Measurements from ENCODE around the gene GGT5. TPM values are rescaled to one million over a fixed set of nuclear protein-coding genes. Genes with fewer than 3 reads are reported as not detected.

Gene GGT5
- total and polyA plus RNA-seq, 2 experiments from 2014 or later, result 9.8 to 47.4 TPM

DNA sequence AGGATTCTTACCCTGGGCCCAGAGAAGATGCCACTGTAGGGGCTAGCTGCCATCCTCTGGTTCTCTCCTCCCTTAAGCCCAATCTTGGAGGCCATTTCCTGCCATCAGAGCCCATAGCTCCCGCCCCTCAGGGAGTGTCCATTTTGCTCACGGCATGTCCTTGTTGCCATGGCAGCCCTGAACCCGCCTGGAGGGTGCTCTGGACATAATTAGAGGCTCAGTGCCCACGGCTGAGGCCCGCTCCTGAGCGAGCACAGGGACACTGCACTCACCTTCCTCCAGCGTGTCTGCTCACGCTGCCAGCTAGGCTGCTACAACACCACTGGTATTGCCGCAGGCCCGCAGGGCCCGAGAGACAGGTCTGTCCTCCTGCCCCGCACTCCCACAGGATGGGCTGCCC, 74.7 kb downstream of the GGT5 start:
- no peaks in the 10 kb centered on the region for H3K27me3 ChIP-seq
- TF ChIP-seq EZH2 (IDR thresholded peaks at IDR 0.05; ENCODE audit: borderline replicate concordance) (no peak), EZH2phosphoT487 (IDR thresholded peaks at IDR 0.05; ENCODE audit: low read depth, severe bottlenecking, unreplicated experiment) (no peak)
- TF ChIP-seq, protein P1, sequence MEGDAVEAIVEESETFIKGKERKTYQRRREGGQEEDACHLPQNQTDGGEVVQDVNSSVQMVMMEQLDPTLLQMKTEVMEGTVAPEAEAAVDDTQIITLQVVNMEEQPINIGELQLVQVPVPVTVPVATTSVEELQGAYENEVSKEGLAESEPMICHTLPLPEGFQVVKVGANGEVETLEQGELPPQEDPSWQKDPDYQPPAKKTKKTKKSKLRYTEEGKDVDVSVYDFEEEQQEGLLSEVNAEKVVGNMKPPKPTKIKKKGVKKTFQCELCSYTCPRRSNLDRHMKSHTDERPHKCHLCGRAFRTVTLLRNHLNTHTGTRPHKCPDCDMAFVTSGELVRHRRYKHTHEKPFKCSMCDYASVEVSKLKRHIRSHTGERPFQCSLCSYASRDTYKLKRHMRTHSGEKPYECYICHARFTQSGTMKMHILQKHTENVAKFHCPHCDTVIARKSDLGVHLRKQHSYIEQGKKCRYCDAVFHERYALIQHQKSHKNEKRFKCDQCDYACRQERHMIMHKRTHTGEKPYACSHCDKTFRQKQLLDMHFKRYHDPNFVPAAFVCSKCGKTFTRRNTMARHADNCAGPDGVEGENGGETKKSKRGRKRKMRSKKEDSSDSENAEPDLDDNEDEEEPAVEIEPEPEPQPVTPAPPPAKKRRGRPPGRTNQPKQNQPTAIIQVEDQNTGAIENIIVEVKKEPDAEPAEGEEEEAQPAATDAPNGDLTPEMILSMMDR (IDR thresholded peaks at IDR 0.05; ENCODE audit: poor library complexity), result no peak
- no peaks in the 10 kb centered on the region for H4K20me1 ChIP-seq (ENCODE audit: insufficient read depth, poor library complexity, severe bottlenecking)
- no peaks in the 10 kb centered on the region for H3K9me2 ChIP-seq (replicated peaks; ENCODE audit: insufficient read depth)
- no peaks in the 10 kb centered on the region for H3K4me1 ChIP-seq (ENCODE audit: insufficient read depth)
- H3K36me3 ChIP-seq (replicated peaks; ENCODE audit: insufficient read depth, low read depth), result no peaks in the 10 kb centered on the region
- no peaks in the 10 kb centered on the region for H3K79me2 ChIP-seq
- no peak overlapping the region for H3K27ac ChIP-seq
- no peak for DNase-seq (ENCODE audit: low spot score)
- no peaks in the 10 kb centered on the region for H3K9me3 ChIP-seq (ENCODE audit: low read depth)
- WGBS (ENCODE audit: low lambda C conversion rate, missing lambda C conversion rate), result 63% methylated on average over 12 of the region's 12 CpGs
- no peak overlapping the region for H3K4me2 ChIP-seq
- H3K4me3 ChIP-seq, result no peak overlapping the region
- no peak overlapping the region for H2AFZ ChIP-seq

Other genes with a start within 250 kb of the GGT5 start
- not detected in 2 replicates for gene GSTT4, start 239.6 kb downstream of the GGT5 start, total RNA-seq
- not detected in 2 replicates for gene GSTT4, start 239.6 kb downstream of the GGT5 start, polyA plus RNA-seq
- gene CABIN1, start 233.8 kb downstream of the GGT5 start, total RNA-seq, result 24.7 and 34.5 TPM in 2 replicates
- 20.9 and 21.7 TPM in 2 replicates for gene CABIN1, start 233.8 kb downstream of the GGT5 start, polyA plus RNA-seq
- gene SUSD2, start 63.6 kb downstream of the GGT5 start, total RNA-seq, result 6.1 and 9.7 TPM in 2 replicates
- gene SUSD2, start 63.6 kb downstream of the GGT5 start, polyA plus RNA-seq, result 6.9 and 10.8 TPM in 2 replicates
- 28.3 and 30.3 TPM in 2 replicates for gene SPECC1L, start 25.7 kb upstream of the GGT5 start, total RNA-seq
- 11.2 and 13.0 TPM in 2 replicates for gene SPECC1L, start 25.7 kb upstream of the GGT5 start, polyA plus RNA-seq
- gene ADORA2A, start 182.5 kb upstream of the GGT5 start, total RNA-seq, result 1.2 and 2.0 TPM in 2 replicates
- gene ADORA2A, start 182.5 kb upstream of the GGT5 start, polyA plus RNA-seq, result 3.3 and 4.0 TPM in 2 replicates

Measured in hepatocyte (in vitro differentiated cells).